ENCODE measurements around the gene SLC34A1.
"Not testable (repeated sequence)": the region's sequence is repeated elsewhere in the genome, so short reads cannot be mapped to it uniquely, and the experiment has no call there.

SLC34A1 gene

DNA sequence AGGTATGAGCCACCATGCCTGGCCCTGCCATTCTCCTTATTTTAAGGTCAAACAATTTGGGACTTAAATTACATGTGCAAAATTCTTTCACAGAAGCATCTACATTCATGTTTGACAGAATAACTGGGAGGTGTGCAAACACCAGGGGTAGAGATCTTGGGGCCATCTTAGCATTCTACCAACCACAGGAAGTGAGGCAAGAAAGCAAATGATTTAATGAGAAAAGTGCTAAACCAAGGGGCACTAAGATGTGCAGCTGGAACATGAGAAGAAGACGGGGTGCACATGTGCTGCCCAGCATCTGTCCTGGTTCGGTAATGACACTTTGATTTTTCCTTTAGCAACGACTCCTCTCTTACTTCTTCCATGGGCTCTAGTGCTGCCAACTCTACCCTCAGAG lies 26.3 kb downstream of the SLC34A1 start:
- no peak for DNase-seq (ENCODE audit: low spot score)

DNA sequence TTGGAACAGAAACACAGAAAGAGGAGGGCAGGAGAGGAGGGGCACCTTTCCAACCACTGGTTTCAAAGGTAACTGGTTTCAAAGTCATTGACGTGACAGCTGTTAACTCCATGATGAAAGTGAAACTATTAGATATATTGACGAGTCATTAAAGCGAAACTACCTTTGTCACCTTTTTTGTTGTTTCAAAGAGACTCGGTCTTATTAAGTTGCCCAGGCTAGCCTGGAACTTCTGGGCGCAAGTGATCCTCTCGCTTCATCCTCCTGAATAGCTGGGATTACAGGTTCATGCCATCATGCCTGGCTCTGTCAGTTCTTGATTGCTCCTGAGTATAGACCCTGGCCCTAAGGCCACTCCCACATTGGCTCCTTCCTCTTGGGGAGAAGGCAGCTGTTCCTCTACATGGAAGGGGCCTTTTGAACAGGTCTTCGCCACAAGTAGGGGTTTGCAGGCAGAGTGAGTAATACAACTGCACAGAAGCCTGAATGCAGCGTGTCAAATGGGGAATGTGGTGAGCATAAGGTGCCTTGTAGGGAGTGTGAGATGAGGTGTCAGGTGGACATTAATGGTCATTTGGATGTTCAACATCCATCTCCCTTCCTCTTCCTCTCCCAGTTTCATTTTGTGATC lies 28.5 kb downstream of the SLC34A1 start:
- DNase-seq (ENCODE audit: low spot score) = no peak

DNA sequence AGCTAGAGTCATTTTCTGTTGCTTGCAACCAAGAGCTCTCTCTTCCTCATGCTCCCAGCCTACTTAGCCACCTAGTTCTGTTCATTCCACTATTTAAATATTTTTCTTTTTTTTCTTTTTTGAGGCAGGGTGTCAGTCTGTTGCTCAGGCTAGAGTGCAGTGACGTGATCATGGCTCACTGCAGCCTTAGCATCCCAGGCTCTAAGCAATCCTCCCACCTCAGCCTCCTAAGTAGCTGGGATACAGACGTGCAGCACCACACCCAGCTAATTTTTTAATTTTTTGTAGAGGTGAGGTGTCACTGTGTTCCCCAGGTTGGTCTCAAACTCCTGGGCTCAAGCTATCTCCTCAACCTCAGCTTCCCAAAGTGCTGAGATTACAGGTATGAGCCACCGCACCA lies 30.2 kb downstream of the SLC34A1 start:
- DNase-seq (ENCODE audit: low spot score) = no peak

DNA sequence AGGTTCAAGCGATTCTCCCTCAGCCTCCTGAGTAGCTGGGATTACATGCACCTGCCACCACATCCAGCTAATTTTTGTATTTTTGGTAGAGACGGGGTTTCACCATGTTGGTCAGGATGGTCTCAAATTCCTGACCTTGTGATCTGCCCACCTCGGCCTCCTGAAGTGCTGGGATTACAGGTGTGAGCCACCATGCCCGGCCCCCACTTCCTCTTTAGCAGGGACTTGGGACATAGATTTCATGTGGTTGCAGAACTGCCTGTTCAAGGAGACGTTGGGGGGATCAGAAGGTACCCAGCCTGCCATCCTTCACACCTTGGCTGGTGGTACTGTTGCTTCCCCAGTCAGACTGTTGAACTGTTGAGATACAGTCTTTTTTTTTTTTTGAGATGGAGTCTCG lies 32.8 kb downstream of the SLC34A1 start:
- DNase-seq (ENCODE audit: low spot score) = not testable (repeated sequence)

GRCh38 chr5:177419046-177419445 lies 34.8 kb downstream of the SLC34A1 start:
- DNase-seq (ENCODE audit: low spot score) = no peak

DNA sequence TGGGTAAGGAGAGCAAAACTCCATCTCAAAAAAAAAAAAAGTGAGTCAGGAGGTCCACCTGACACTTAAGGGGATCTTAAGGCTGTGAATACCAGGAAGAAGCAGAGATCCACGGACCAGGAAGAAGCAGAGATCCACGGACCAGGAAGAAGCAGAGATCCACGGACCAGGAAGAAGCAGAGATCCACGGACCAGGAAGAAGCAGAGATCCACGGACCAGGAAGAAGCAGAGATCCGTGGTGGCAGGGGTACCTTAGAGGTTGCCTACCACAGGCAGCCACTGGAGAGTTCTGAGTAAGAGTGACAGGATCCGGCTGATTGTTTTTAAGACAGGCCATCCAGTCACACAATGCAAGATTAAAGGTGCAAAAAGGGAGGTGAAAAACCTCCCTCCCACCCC lies 36.2 kb downstream of the SLC34A1 start:
- DNase-seq (ENCODE audit: low spot score) = not testable (repeated sequence)

DNA sequence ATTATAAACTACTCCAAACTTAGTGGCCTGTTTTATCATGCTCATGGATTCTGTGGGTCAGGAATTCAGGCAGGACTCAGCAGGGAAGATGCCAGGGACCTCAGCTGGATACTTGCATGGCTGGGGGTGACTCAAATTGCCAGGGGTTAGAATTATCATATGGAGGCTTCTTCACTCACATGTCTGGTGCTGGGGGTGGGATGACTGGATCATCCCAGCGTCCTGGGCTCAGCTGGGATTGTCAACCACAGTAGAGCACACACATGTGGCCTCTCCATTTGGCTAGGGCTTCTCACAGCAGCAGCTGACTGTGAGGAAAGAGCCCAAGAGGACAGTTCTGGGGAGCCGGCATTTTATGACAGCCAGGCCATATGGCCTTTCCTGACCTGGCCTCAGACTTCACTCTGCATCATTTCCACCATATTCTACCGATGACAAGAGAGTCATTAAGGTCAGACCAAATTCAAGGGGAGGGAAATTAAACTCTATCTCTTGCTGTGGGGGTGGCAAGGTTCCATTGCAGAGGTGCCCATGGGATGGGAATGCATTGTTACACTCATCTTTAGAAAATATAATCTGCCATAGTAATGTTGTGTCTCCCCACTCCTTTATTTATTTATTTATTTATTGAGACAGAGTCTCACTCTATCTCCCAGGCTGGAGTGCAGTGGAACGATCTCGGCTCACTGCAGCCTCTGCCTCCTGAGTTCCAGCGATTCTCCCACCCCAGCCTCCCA lies 37.0 kb downstream of the SLC34A1 start:
- no peak for DNase-seq (ENCODE audit: low spot score)

GRCh38 chr5:177423671-177424070 lies 39.4 kb downstream of the SLC34A1 start:
- peak; percentile 70 for DNase-seq (ENCODE audit: low spot score)

- no peak for DNase-seq (ENCODE audit: low spot score)
These were observed 41.1 kb downstream of the SLC34A1 start for GRCh38 chr5:177425196-177425800.

GRCh38 chr5:177425801-177426565 lies 41.7 kb downstream of the SLC34A1 start:
- DNase-seq (ENCODE audit: low spot score) = peak; percentile 100

GRCh38 chr5:177426566-177427210 lies 42.5 kb downstream of the SLC34A1 start, which contains the start of gene GRK6:
Gene GRK6, plus strand, starts transcription at chr5:177426676. Its CDS starts 170 bp downstream, at chr5:177426846.
- no peak for DNase-seq (ENCODE audit: low spot score)

GRCh38 chr5:177427211-177427822 lies 43.1 kb downstream of the SLC34A1 start:
- DNase-seq (ENCODE audit: low spot score) = no peak

- no peak for DNase-seq (ENCODE audit: low spot score)
These were observed 43.8 kb downstream of the SLC34A1 start for GRCh38 chr5:177427919-177428573.

- DNase-seq (ENCODE audit: low spot score) = no peak
These were observed 44.5 kb downstream of the SLC34A1 start for GRCh38 chr5:177428574-177429217.

- no peak for DNase-seq (ENCODE audit: low spot score)
These were observed 45.2 kb downstream of the SLC34A1 start for GRCh38 chr5:177429248-177430040.

DNA sequence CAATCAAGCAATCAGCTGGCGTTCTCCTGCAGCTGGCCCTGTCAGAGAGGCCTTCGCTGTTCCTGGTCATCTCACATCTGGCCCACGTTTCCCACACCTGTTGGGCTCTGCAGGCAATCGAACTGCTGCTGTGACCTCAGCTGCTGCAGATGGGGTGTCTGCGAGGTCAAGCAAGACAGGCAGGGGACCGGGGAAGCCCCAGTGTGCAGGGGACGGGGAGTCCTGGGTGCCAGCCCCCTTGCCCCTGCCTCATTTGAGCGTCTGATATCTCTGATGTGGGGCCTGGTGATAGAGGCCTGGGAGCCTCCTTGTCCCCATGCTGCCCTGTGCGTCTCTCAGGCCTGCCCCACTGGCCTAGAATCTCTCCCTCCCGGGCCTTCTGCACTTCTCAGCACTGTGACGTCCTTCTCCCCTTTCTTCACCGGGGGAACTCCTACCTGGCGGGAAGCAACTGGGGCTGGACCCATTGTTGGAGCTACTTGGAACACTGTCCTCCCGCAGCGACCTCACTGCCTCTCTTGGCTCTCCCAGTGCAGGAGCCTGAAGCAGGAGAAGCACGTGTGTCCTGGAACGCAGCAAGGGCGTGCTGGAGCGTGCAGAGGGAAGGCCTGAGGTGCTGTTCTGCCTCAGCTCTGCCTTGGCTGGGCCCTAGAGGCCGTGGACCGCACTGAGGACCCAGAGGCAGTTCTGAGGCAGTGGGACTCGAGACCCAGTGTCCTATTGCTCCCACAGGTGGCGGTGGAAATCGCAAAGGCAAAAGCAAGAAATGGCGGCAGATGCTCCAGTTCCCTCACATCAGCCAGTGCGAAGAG lies 46.1 kb downstream of the SLC34A1 start:
- DNase-seq (ENCODE audit: low spot score) = no peak

- no peak for DNase-seq (ENCODE audit: low spot score)
These were observed 46.7 kb downstream of the SLC34A1 start for GRCh38 chr5:177430972-177431316.

- DNase-seq (ENCODE audit: low spot score) = peak; percentile 60
These were observed 47.3 kb downstream of the SLC34A1 start for GRCh38 chr5:177431317-177432142.

Data from cerebellar cortex (tissue), 1 donor.